Measurements from ENCODE around the gene RABGGTA.
"Not testable (repeated sequence)": the region's sequence is repeated elsewhere in the genome, so short reads cannot be mapped to it uniquely, and the experiment has no call there.

Gene RABGGTA

GRCh38 chr14:24251880-24252288 is 19.5 kb downstream of the RABGGTA start:
- no peak for DNase-seq (ENCODE audit: low read depth)
- TF ChIP-seq, protein P1, sequence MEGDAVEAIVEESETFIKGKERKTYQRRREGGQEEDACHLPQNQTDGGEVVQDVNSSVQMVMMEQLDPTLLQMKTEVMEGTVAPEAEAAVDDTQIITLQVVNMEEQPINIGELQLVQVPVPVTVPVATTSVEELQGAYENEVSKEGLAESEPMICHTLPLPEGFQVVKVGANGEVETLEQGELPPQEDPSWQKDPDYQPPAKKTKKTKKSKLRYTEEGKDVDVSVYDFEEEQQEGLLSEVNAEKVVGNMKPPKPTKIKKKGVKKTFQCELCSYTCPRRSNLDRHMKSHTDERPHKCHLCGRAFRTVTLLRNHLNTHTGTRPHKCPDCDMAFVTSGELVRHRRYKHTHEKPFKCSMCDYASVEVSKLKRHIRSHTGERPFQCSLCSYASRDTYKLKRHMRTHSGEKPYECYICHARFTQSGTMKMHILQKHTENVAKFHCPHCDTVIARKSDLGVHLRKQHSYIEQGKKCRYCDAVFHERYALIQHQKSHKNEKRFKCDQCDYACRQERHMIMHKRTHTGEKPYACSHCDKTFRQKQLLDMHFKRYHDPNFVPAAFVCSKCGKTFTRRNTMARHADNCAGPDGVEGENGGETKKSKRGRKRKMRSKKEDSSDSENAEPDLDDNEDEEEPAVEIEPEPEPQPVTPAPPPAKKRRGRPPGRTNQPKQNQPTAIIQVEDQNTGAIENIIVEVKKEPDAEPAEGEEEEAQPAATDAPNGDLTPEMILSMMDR (IDR thresholded peaks at IDR 0.05; ENCODE audit: control insufficient read depth, insufficient read depth, low read depth, low read length, missing control alignments): no peak
- no peak overlapping the region for H3K4me3 ChIP-seq (ENCODE audit: control insufficient read depth, low read depth, low read length)

GRCh38 chr14:24250354-24250753 is 21.0 kb downstream of the RABGGTA start:
- no peak overlapping the region for H3K4me3 ChIP-seq (ENCODE audit: control insufficient read depth, low read depth, low read length)
- no peak for DNase-seq (ENCODE audit: low read depth)
- TF ChIP-seq, protein P1 (IDR thresholded peaks at IDR 0.05; ENCODE audit: control insufficient read depth, insufficient read depth, low read depth, low read length, missing control alignments): no peak

DNA sequence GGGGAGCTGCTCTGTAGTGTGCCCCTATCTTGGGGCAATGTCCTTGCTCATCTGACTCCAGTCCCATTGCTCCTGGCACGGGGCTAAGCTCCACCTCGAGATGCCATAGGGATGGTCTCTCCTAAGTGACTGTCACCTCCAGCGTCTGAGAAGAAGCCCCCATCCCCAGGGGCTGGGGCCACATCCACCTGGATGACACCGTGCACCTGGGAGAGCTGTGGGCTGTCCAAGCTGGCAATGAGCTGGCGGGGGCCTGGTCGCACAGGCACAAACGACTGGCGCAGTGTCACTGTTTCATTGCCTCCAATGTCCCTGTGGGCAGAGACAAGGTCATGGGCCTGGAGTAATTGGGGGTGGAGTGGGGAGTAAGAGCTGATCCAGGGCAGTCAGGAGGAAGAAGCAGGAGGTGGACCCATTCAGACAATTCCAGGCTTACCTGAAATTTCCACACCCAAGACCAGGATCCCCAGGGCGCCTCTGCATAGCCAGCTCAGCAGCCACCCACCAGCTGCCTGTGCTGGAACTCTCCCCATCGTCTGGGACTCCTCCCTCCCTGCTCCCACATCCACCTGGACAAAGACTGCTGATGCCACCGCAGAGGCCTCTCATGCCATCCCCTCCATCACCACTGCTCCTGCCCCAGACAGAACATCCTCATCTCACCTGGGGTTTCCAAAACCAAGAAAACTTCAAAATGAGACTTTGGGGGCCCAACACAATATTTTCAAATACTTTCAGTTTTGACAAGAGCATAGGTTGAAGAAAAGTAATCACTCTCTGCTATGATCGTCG is 22.0 kb downstream of the RABGGTA start:
- TF ChIP-seq, protein P1 (IDR thresholded peaks at IDR 0.05; ENCODE audit: control insufficient read depth, insufficient read depth, low read depth, low read length, missing control alignments): no peak

DNA sequence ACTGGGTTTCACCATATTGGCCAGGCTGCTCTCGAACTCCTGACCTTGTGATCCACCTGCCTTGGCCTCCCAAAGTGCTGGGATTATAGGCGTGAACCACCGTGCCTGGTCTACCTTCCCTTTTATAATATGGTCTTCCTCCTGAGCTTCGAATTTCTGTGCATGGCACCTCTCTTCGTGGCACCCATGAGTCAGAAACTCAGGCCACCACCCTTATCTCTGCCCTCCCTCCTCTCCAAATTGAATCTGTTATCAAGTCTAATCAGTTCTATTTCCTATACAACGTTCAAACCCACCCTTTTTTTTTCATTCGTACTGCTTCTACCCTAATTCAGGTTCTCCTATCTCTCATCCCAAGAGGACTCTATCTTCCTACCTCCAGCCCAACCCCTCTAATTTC is 24.0 kb downstream of the RABGGTA start:
- TF ChIP-seq, protein P1 (IDR thresholded peaks at IDR 0.05; ENCODE audit: control insufficient read depth, insufficient read depth, low read depth, low read length, missing control alignments): no peak
- no peak for DNase-seq (ENCODE audit: low read depth)
- H3K4me3 ChIP-seq (ENCODE audit: control insufficient read depth, low read depth, low read length): no peak overlapping the region

More for the DNA sequence above, 22.0 kb downstream of the RABGGTA start:
- no peak overlapping the region for H3K4me3 ChIP-seq (ENCODE audit: control insufficient read depth, low read depth, low read length)
- no peak for DNase-seq (ENCODE audit: low read depth)

DNA sequence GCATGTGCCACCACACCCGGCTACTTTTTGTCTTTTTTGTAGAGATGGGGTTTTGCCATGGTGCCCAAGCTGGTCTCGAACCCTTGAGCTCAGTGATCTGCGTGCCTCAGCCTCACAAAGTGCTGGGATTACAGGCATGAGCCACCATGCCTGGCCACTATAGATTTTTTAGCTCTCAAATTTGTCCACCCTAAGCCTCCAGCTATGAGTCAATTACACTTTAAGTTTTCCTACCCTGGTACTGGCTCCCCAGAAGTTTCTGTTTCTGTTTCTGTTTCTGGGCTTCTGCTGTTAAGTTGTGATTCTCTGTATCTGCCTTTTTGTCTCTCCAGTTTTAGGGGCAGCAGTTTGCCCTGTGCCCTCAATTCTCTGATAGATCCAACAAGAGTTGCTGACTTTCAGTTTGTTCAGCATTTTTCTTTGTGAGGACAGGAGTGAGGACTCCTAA is 24.6 kb downstream of the RABGGTA start:
- no peak for DNase-seq (ENCODE audit: low read depth)
- TF ChIP-seq, protein P1 (IDR thresholded peaks at IDR 0.05; ENCODE audit: control insufficient read depth, insufficient read depth, low read depth, low read length, missing control alignments): no peak
- no peak overlapping the region for H3K4me3 ChIP-seq (ENCODE audit: control insufficient read depth, low read depth, low read length)

GRCh38 chr14:24245350-24245749 is 26.0 kb downstream of the RABGGTA start:
- not testable (repeated sequence) for H3K4me3 ChIP-seq (ENCODE audit: control insufficient read depth, low read depth, low read length); DNase-seq (ENCODE audit: low read depth)

DNA sequence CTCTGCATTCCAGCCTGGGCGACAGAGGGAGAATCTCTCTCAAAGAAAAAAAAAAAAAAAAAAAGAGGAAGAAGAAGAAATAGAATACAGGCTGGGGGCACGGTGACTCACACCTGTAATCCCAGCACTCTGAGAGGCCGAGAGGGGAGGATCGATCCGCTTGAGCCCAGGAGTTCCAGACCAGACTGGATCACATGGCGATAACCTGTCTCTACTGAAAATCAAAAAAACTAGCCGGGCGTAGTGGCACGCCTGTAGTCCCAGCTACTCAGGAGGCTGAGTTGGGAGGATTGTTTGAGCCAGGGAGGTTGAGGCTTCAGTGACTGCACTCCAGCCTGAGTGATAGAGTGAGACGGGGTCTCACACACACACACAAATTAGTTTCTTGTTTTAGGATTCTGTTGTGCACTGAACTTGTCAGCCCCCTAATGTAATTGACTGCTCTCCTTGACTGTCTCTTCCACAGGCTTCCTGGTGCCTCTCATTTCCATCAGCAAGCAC is 28.0 kb downstream of the RABGGTA start:
- DNase-seq (ENCODE audit: low read depth): no peak

More for the DNA sequence above, 28.0 kb downstream of the RABGGTA start:
- peak overlapping the region; percentile 85 for H3K4me3 ChIP-seq (ENCODE audit: control insufficient read depth, low read depth, low read length)
- TF ChIP-seq, protein P1 (IDR thresholded peaks at IDR 0.05; ENCODE audit: control insufficient read depth, insufficient read depth, low read depth, low read length, missing control alignments): no peak

Data from AG09309 (cell line).